ENCODE data around the gene ACIN1. TPM values are rescaled to one million over a fixed set of nuclear protein-coding genes. Genes with fewer than 3 reads are reported as not detected.
A peak's percentile ranks its signal among the peaks of the same experiment; 100 is the strongest.

Gene ACIN1
- total RNA-seq, 2 experiments from 2014 or later = 282 to 288 TPM

GRCh38 chr14:23028799-23029198 lies 66.1 kb downstream of the ACIN1 start:
- Mint-ChIP-seq H3K9me3 (no peaks in the 10 kb centered on the region), H3K27me3 (no peaks in the 10 kb centered on the region), H3K4me3 (peak overlapping the region; percentile 12), H3K27ac (peak overlapping the region; percentile 77), H3K36me3 (ENCODE audit: low read depth) (peaks cover 59% of the 10 kb centered on the region), H3K4me1 (ENCODE audit: low read depth) (peaks cover 60% of the 10 kb centered on the region)
- H3K27ac ChIP-seq (ENCODE audit: low read depth in 1 of 2, low read length in 2 of 2) = peak overlapping the region; percentile 24 to 51
- ATAC-seq (ENCODE audit: poor library complexity) = peak; percentile 94
- no peak overlapping the region for H3K4me3 ChIP-seq (ENCODE audit: low read length)
- ChIA-PET CTCF (interaction anchor here (0.8 to 2.1 kb wide), 6 partner anchors 12 to 40 kb away, joined by 3 to 13 read pairs (median 4); partner anchors contain the start of gene CDH24), POLR2A (interaction anchor here (0.8 to 2.4 kb wide), 5 partner anchors 12 to 66 kb away, joined by 3 to 16 read pairs (median 4); partner anchors contain the start of genes ACIN1 and C14orf119)
- intact Hi-C loops (cut with DNase I, micrococcal nuclease) = no loop called here
- TF ChIP-seq, protein P1, sequence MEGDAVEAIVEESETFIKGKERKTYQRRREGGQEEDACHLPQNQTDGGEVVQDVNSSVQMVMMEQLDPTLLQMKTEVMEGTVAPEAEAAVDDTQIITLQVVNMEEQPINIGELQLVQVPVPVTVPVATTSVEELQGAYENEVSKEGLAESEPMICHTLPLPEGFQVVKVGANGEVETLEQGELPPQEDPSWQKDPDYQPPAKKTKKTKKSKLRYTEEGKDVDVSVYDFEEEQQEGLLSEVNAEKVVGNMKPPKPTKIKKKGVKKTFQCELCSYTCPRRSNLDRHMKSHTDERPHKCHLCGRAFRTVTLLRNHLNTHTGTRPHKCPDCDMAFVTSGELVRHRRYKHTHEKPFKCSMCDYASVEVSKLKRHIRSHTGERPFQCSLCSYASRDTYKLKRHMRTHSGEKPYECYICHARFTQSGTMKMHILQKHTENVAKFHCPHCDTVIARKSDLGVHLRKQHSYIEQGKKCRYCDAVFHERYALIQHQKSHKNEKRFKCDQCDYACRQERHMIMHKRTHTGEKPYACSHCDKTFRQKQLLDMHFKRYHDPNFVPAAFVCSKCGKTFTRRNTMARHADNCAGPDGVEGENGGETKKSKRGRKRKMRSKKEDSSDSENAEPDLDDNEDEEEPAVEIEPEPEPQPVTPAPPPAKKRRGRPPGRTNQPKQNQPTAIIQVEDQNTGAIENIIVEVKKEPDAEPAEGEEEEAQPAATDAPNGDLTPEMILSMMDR (IDR thresholded peaks at IDR 0.05) = no peak
- H3K9me3 ChIP-seq (ENCODE audit: control insufficient read depth in 1 of 2, insufficient read depth in 1 of 2, low read length in 2 of 2) = no peaks in the 10 kb centered on the region
- no peaks in the 10 kb centered on the region for H3K27me3 ChIP-seq (ENCODE audit: control insufficient read depth in 1 of 2, insufficient read depth in 2 of 2, low read length in 2 of 2)
- peaks cover 46% of the 10 kb centered on the region for H3K36me3 ChIP-seq (ENCODE audit: insufficient read depth, low read length)
- peak in 6 of 14 experiments; percentile 23 to 66 (median 58) for DNase-seq
- H3K4me1 ChIP-seq (ENCODE audit: insufficient read depth, low read length) = peaks cover 43% of the 10 kb centered on the region

- peak overlapping the region; percentile 22 for H3K4me3 Mint-ChIP-seq
- H3K27me3 Mint-ChIP-seq = no peaks in the 10 kb centered on the region
- H3K4me3 ChIP-seq (ENCODE audit: low read length) = no peak overlapping the region
- ATAC-seq (ENCODE audit: poor library complexity) = no peak
- H3K36me3 ChIP-seq (ENCODE audit: insufficient read depth, low read length) = peaks cover 19% of the 10 kb centered on the region
- TF ChIP-seq, protein P1 (IDR thresholded peaks at IDR 0.05) = no peak
- intact Hi-C loops (cut with DNase I, micrococcal nuclease) = no loop called here
- H3K9me3 Mint-ChIP-seq = no peaks in the 10 kb centered on the region
- H3K36me3 Mint-ChIP-seq (ENCODE audit: low read depth) = peaks cover 44% of the 10 kb centered on the region
- peak overlapping the region; percentile 67 for H3K27ac Mint-ChIP-seq
- peak in 1 of 14 experiments; percentile 45 for DNase-seq
- POLR2A ChIA-PET = interaction anchor here (1.7 to 4.2 kb wide), 3 partner anchors 8 to 19 kb away, joined by 7 to 29 read pairs (median 8); partner anchors contain the start of gene PSMB5
- CTCF ChIA-PET = interaction anchor here (1.4 to 1.7 kb wide), 4 partner anchors 19 to 44 kb away, joined by 3 to 4 read pairs (median 4); no protein-coding TSS in a partner anchor
- peak overlapping the region; percentile 3 to 15 for H3K27ac ChIP-seq (ENCODE audit: low read depth in 1 of 2, low read length in 2 of 2)
- H3K4me1 Mint-ChIP-seq (ENCODE audit: low read depth) = peaks cover 79% of the 10 kb centered on the region
- no peaks in the 10 kb centered on the region for H3K9me3 ChIP-seq (ENCODE audit: control insufficient read depth in 1 of 2, insufficient read depth in 1 of 2, low read length in 2 of 2)
- no peaks in the 10 kb centered on the region for H3K27me3 ChIP-seq (ENCODE audit: control insufficient read depth in 1 of 2, insufficient read depth in 2 of 2, low read length in 2 of 2)
- peaks cover 59% of the 10 kb centered on the region for H3K4me1 ChIP-seq (ENCODE audit: insufficient read depth, low read length)
These were observed 69.7 kb downstream of the ACIN1 start for GRCh38 chr14:23025151-23025814.

DNA sequence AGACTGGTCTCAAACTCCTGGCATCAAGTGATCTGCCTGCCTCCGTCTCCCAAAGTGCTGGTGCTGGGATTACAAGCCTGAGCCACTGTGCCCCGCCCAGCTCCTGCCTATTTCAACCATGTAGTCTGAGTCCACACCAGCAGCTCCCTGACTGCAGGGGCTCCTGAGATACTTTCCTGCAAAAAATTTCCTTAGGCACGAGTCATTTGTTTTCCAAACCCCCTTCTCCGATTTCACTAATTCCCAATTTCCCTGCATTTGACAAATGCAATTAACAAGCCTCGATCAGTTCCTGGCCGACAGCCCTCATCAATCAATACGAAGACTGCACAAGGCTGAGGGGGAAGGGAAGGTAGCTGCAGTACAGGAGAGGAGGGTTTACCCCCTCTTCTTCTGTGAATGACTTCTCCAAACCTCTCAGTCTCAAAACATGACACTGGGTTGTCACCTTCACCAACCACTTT lies 70.3 kb downstream of the ACIN1 start:
- no peak for DNase-seq
- Histone ChIP-seq H3K27me3 (ENCODE audit: control insufficient read depth in 1 of 2, insufficient read depth in 2 of 2, low read length in 2 of 2) (no peaks in the 10 kb centered on the region), H3K36me3 (ENCODE audit: insufficient read depth, low read length) (peaks cover 19% of the 10 kb centered on the region), H3K9me3 (ENCODE audit: control insufficient read depth in 1 of 2, insufficient read depth in 1 of 2, low read length in 2 of 2) (no peaks in the 10 kb centered on the region), H3K4me3 (ENCODE audit: low read length) (no peak overlapping the region), H3K27ac (ENCODE audit: low read depth in 1 of 2, low read length in 2 of 2) (no peak overlapping the region), H3K4me1 (ENCODE audit: insufficient read depth, low read length) (peaks cover 64% of the 10 kb centered on the region)
- Mint-ChIP-seq H3K27me3 (no peaks in the 10 kb centered on the region), H3K9me3 (no peaks in the 10 kb centered on the region), H3K4me1 (ENCODE audit: low read depth) (peaks cover 84% of the 10 kb centered on the region), H3K27ac (peak overlapping the region; percentile 67), H3K36me3 (ENCODE audit: low read depth) (peaks cover 44% of the 10 kb centered on the region), H3K4me3 (peak overlapping the region; percentile 12)
- intact Hi-C loops (cut with DNase I, micrococcal nuclease) = no loop called here
- POLR2A ChIA-PET = interaction anchor here (1.1 to 4.2 kb wide), 5 partner anchors 9 to 33 kb away, joined by 4 to 29 read pairs (median 8); partner anchors contain the start of gene PSMB5
- ATAC-seq (ENCODE audit: poor library complexity) = no peak
- TF ChIP-seq, protein P1 (IDR thresholded peaks at IDR 0.05) = no peak
- CTCF ChIA-PET = interaction anchor here (0.6 to 1.7 kb wide), 4 partner anchors 14 to 44 kb away, joined by 3 to 4 read pairs (median 4); no protein-coding TSS in a partner anchor
